PFSK-1 (cell line): ENCODE data around the gene NRSN2.

Experiments used
- FOXP2 ChIP-seq: optimal IDR thresholded peaks from 2 replicates; pipeline ENCODE3; 2011; ENCODE audit warnings: borderline replicate concordance, control low read depth, inconsistent platforms; ENCODE audit not compliant: insufficient read depth; ENCODE audit errors: extremely low read length, extremely low read depth
- POLR2AphosphoS5 ChIP-seq: IDR thresholded peaks from 2 replicates; pipeline ENCODE4 v1.6.1; 2012; ENCODE audit warnings: low read depth, mild to moderate bottlenecking, control low read depth, low read length, moderate library complexity
- REST ChIP-seq, 2 experiments: IDR thresholded peaks; 2 replicates each; pipeline versions ENCODE4 v1.6.1 to v1.8.0; 2011 to 2012; ENCODE audit warnings: low read depth in 2 of 2, low read length in 2 of 2, control low read depth in 1 of 2, inconsistent platforms in 1 of 2, mild to moderate bottlenecking in 1 of 2, moderate library complexity in 1 of 2; ENCODE audit not compliant: insufficient read depth in 1 of 2
- SIN3A ChIP-seq: IDR thresholded peaks from 2 replicates; pipeline ENCODE4 v1.6.1; 2012; ENCODE audit warnings: mild to moderate bottlenecking, low read length, moderate library complexity, borderline replicate concordance; ENCODE audit not compliant: insufficient read depth
- TAF1 ChIP-seq: IDR thresholded peaks from 2 replicates; pipeline ENCODE4 v1.6.1; 2012; ENCODE audit warnings: low read length, control low read depth, borderline replicate concordance; ENCODE audit not compliant: insufficient read depth

GRCh38 chr20:326645-327185 lies 20.2 kb upstream of the NRSN2 start:
- TF ChIP-seq POLR2AphosphoS5 = no peak; the same call in 1 of the 2 replicates
- no peak for TF ChIP-seq TAF1
- TF ChIP-seq SIN3A = peak; percentile 84; the same call in 1 of the 2 replicates
- TF ChIP-seq REST (IDR thresholded peaks at IDR 0.05; ENCODE audit: insufficient read depth in 1 of 2, low read depth in 2 of 2, low read length in 2 of 2) = no peak
- no peak for TF ChIP-seq FOXP2
